Right lobe of liver (tissue), 4 donors: ENCODE data around the gene AKR1B1.

Source experiments
- CTCF ChIP-seq, 4 donors: fragments of 200-600 bp in 3 of 4; fragments of 450-650 bp in 1 of 4; IDR thresholded peaks; one replicate each; pipeline versions ENCODE4 v1.5.1 to v1.8.0; 2016 to 2022; ENCODE audit warnings: antibody characterized with exemption in 4 of 4, mild to moderate bottlenecking in 2 of 4
- POLR2A ChIP-seq: fragments of 450-650 bp; IDR thresholded peaks from one replicate; pipeline ENCODE4 v1.6.1; 2017; ENCODE audit warnings: antibody characterized with exemption, mild to moderate bottlenecking
- donor health status: DM: no; HTN: no; CAD: no.
- donor health status: DM: no; HTN: no; CAD: no.
- donor health status: DM: no; HTN: yes; CAD: no.

- TF ChIP-seq CTCF (IDR thresholded peaks at IDR 0.05), result no peak
- no peak for TF ChIP-seq POLR2A
Measured at GRCh38 chr7:134459981-134460380, 1.1 kb upstream of the AKR1B1 start.
